Neuronal stem cell (in vitro differentiated cells): Measurements from ENCODE around the gene RAPGEFL1.

Experiments
- DNase-seq: peaks from one replicate; pipeline ENCODE4 v3.0.0-alpha.2; 2013; ENCODE audit warnings: low spot score
- H2AFZ ChIP-seq: one replicate; pipeline ENCODE4 v1.6.1; 2013; ENCODE audit warnings: mild to moderate bottlenecking, low read length, inconsistent platforms
- H2AK5ac ChIP-seq: 2 replicates; pipeline ENCODE4 v1.6.1; 2013; ENCODE audit warnings: low read depth, mild to moderate bottlenecking, inconsistent platforms, low read length, moderate library complexity, mixed read lengths
- H2BK120ac ChIP-seq: 2 replicates; pipeline ENCODE4 v1.6.1; 2013; ENCODE audit warnings: low read depth, mild to moderate bottlenecking, inconsistent platforms, low read length, moderate library complexity, mixed read lengths
- H2BK12ac ChIP-seq: one replicate; pipeline ENCODE4 v1.6.1; 2013; ENCODE audit warnings: low read length, inconsistent platforms
- H2BK15ac ChIP-seq: 2 replicates; pipeline ENCODE4 v1.6.1; 2013; ENCODE audit warnings: mild to moderate bottlenecking, low read length, inconsistent platforms, mixed read lengths
- H2BK5ac ChIP-seq: one replicate; pipeline ENCODE4 v1.6.1; 2013; ENCODE audit warnings: inconsistent platforms, mild to moderate bottlenecking, low read length, moderate library complexity
- H3K14ac ChIP-seq: one replicate; pipeline ENCODE4 v1.6.1; 2013; ENCODE audit warnings: low read length, inconsistent platforms
- H3K18ac ChIP-seq: 2 replicates; pipeline ENCODE4 v1.6.1; 2013; ENCODE audit warnings: low read length, inconsistent platforms
- H3K23ac ChIP-seq: 2 replicates; pipeline ENCODE4 v1.6.1; 2013; ENCODE audit warnings: low read depth, mild to moderate bottlenecking, mixed read lengths, low read length, inconsistent platforms; ENCODE audit not compliant: poor library complexity
- H3K27ac ChIP-seq: replicated peaks from 3 replicates; pipeline ENCODE4 v1.5.1; 2013; ENCODE audit warnings: low read length, inconsistent platforms
- H3K27me3 ChIP-seq, 3 experiments: 2 replicates each; pipeline ENCODE4 v1.6.1; 2013; ENCODE audit warnings: low read length in 3 of 3, mild to moderate bottlenecking in 2 of 3, inconsistent platforms in 1 of 3, low read depth in 1 of 3, mixed read lengths in 1 of 3, moderate library complexity in 1 of 3; ENCODE audit not compliant: control insufficient read depth in 3 of 3, insufficient read depth in 3 of 3
- H3K36me3 ChIP-seq, 2 donors: replicated peaks in 1 of 2; 2 replicates each; pipeline ENCODE4 v1.6.1; 2013; ENCODE audit warnings: low read length in 2 of 2; ENCODE audit not compliant: control insufficient read depth in 2 of 2, insufficient read depth in 2 of 2
- H3K4ac ChIP-seq: 2 replicates; pipeline ENCODE4 v1.6.1; 2013; ENCODE audit warnings: inconsistent platforms, mild to moderate bottlenecking, low read length, moderate library complexity
- H3K4me1 ChIP-seq, 2 donors: 1 replicate in 1 of 2; 2 replicates in 1 of 2; pipeline ENCODE4 v1.6.1; 2013; ENCODE audit warnings: low read length in 2 of 2, low read depth in 1 of 2; ENCODE audit not compliant: control insufficient read depth in 2 of 2, insufficient read depth in 1 of 2
- H3K4me2 ChIP-seq: one replicate; pipeline ENCODE4 v1.6.1; 2013; ENCODE audit warnings: mild to moderate bottlenecking, low read length, inconsistent platforms; ENCODE audit not compliant: insufficient read depth, poor library complexity, severe bottlenecking
- H3K4me3 ChIP-seq, 2 donors: 2 replicates each; pipeline ENCODE4 v1.5.1; 2013; ENCODE audit warnings: low read length in 2 of 2, mild to moderate bottlenecking in 2 of 2, inconsistent platforms in 1 of 2, moderate library complexity in 1 of 2
- H3K79me1 ChIP-seq: one replicate; pipeline ENCODE4 v1.6.1; 2013; ENCODE audit warnings: low read depth, mild to moderate bottlenecking, inconsistent platforms, low read length, moderate library complexity
- H3K9ac ChIP-seq: one replicate; pipeline ENCODE4 v1.6.1; 2013; ENCODE audit warnings: mild to moderate bottlenecking, low read depth, low read length, inconsistent platforms; ENCODE audit not compliant: poor library complexity
- H3K9me3 ChIP-seq, 2 donors: replicated peaks in 1 of 2; 2 replicates each; pipeline versions ENCODE3 to v1.6.1; 2013; ENCODE audit warnings: low read length in 2 of 2, mild to moderate bottlenecking in 2 of 2, inconsistent platforms in 1 of 2, low read depth in 1 of 2, mixed read lengths in 1 of 2, moderate library complexity in 1 of 2; ENCODE audit not compliant: control insufficient read depth in 2 of 2, insufficient read depth in 1 of 2
- H4K8ac ChIP-seq: one replicate; pipeline ENCODE4 v1.6.1; 2013; ENCODE audit warnings: low read depth, mild to moderate bottlenecking, inconsistent platforms, low read length, moderate library complexity
- H4K91ac ChIP-seq: one replicate; pipeline ENCODE4 v1.6.1; 2013; ENCODE audit warnings: low read length, low read depth, mild to moderate bottlenecking, inconsistent platforms; ENCODE audit not compliant: poor library complexity
- WGBS, 2 donors: extraction: QIAGEN DNeasy Blood & Tissue Kit; methylation state at CpG; one replicate each; pipeline ENCODE4 v1.1.7; 2013; ENCODE audit warnings: missing lambda C conversion rate in 2 of 2, mixed read lengths in 1 of 2; ENCODE audit not compliant: insufficient read length in 2 of 2, insufficient replicate concordance in 1 of 2; ENCODE audit errors: extremely low coverage in 2 of 2; 5-methylcytosine and 5-hydroxymethylcytosine counted together

The RAPGEFL1 gene

GRCh38 chr17:40167685-40168261 lies 9.5 kb upstream of the RAPGEFL1 start:
- Histone ChIP-seq H3K23ac (no peak overlapping the region), H3K14ac (no peak overlapping the region), H3K4ac (no peak overlapping the region), H3K9me3 (no peaks in the 10 kb centered on the region), H3K27ac (peak overlapping the region; percentile 21), H3K79me1 (no peaks in the 10 kb centered on the region), H4K8ac (no peak overlapping the region), H2BK120ac (no peak overlapping the region), H2AK5ac (no peak overlapping the region), H3K9ac (no peak overlapping the region), H3K18ac (no peak overlapping the region), H2AFZ (no peak overlapping the region), H2BK5ac (no peak overlapping the region), H3K27me3 (no peaks in the 10 kb centered on the region), H2BK12ac (no peak overlapping the region), H3K4me3 (no peak overlapping the region), H4K91ac (no peak overlapping the region), H3K36me3 (peaks cover 51 to 98% of the 10 kb centered on the region in 2 donors), H3K4me2 (no peak overlapping the region), H2BK15ac (no peak overlapping the region), H3K4me1 (peaks cover 0 to 2% of the 10 kb centered on the region in 2 donors)
- no peak for DNase-seq
- no CpG with 5 or more reads among the region's 3 CpGs for WGBS, 2 donors

GRCh38 chr17:40168262-40168832 lies 8.9 kb upstream of the RAPGEFL1 start:
- Histone ChIP-seq H2BK15ac (no peak overlapping the region), H2AK5ac (no peak overlapping the region), H3K4me1 (peaks cover 0 to 2% of the 10 kb centered on the region in 2 donors), H3K14ac (no peak overlapping the region), H3K27me3 (no peaks in the 10 kb centered on the region), H2BK120ac (no peak overlapping the region), H4K91ac (no peak overlapping the region), H3K9ac (no peak overlapping the region), H3K4me3 (no peak overlapping the region), H3K9me3 (no peaks in the 10 kb centered on the region), H3K36me3 (peaks cover 47 to 98% of the 10 kb centered on the region in 2 donors), H3K27ac (peak overlapping the region; percentile 21), H3K18ac (no peak overlapping the region), H3K23ac (no peak overlapping the region), H4K8ac (no peak overlapping the region), H2AFZ (no peak overlapping the region), H3K4ac (no peak overlapping the region), H2BK5ac (no peak overlapping the region), H3K4me2 (no peak overlapping the region), H3K79me1 (no peaks in the 10 kb centered on the region), H2BK12ac (no peak overlapping the region)
- WGBS, 2 donors = no CpG with 5 or more reads among the region's 11 CpGs
- no peak for DNase-seq

GRCh38 chr17:40170325-40170724 lies 6.9 kb upstream of the RAPGEFL1 start:
- Histone ChIP-seq H3K4me2 (no peak overlapping the region), H2BK15ac (no peak overlapping the region), H2AFZ (no peak overlapping the region), H3K27me3 (no peaks in the 10 kb centered on the region), H2BK5ac (no peak overlapping the region), H3K18ac (no peak overlapping the region), H4K8ac (no peak overlapping the region), H3K4me3 (no peak overlapping the region), H2BK120ac (no peak overlapping the region), H3K9me3 (no peaks in the 10 kb centered on the region), H3K14ac (no peak overlapping the region), H3K4me1 (peaks cover 0 to 2% of the 10 kb centered on the region in 2 donors), H3K9ac (no peak overlapping the region), H4K91ac (no peak overlapping the region), H2AK5ac (no peak overlapping the region), H3K27ac (no peak overlapping the region), H3K4ac (no peak overlapping the region), H3K23ac (no peak overlapping the region), H3K79me1 (no peaks in the 10 kb centered on the region), H2BK12ac (no peak overlapping the region), H3K36me3 (peaks cover 41 to 98% of the 10 kb centered on the region in 2 donors)
- WGBS, 2 donors = no CpG with 5 or more reads among the region's 2 CpGs
- no peak for DNase-seq

GRCh38 chr17:40171750-40172149 lies 5.5 kb upstream of the RAPGEFL1 start:
- no peak overlapping the region for H3K27ac ChIP-seq
- no peak overlapping the region for H2BK120ac ChIP-seq
- no peak overlapping the region for H4K91ac ChIP-seq
- no peak overlapping the region for H3K4ac ChIP-seq
- no peaks in the 10 kb centered on the region for H3K9me3 ChIP-seq
- H3K9ac ChIP-seq = no peak overlapping the region
- H3K14ac ChIP-seq = no peak overlapping the region
- H2BK5ac ChIP-seq = no peak overlapping the region
- H3K18ac ChIP-seq = no peak overlapping the region
- H3K79me1 ChIP-seq = no peaks in the 10 kb centered on the region
- H3K4me2 ChIP-seq = no peak overlapping the region
- H3K36me3 ChIP-seq = peaks cover 40 to 98% of the 10 kb centered on the region in 2 donors
- H3K23ac ChIP-seq = no peak overlapping the region
- no peaks in the 10 kb centered on the region for H3K27me3 ChIP-seq
- peaks cover 5 to 14% of the 10 kb centered on the region in 2 donors for H3K4me1 ChIP-seq
- H4K8ac ChIP-seq = no peak overlapping the region
- DNase-seq = no peak
- no peak overlapping the region for H2BK12ac ChIP-seq
- no peak overlapping the region for H2AFZ ChIP-seq
- no peak overlapping the region for H2AK5ac ChIP-seq
- WGBS, 2 donors = no CpG with 5 or more reads among the region's 1 CpG
- no peak overlapping the region for H2BK15ac ChIP-seq
- no peak overlapping the region for H3K4me3 ChIP-seq
